Bone marrow (tissue), 2 donors: ENCODE measurements around the gene ROBO1.
"Not testable (repeated sequence)": the region's sequence is repeated elsewhere in the genome, so short reads cannot be mapped to it uniquely, and the experiment has no call there.

Experiments used
- DNase-seq, 2 donors: peaks; one replicate each; lab custom pipeline; 2025; lab: John Stamatoyannopoulos, UW

The ROBO1 gene

GRCh38 chr3:78732893-78733292 lies 1034.9 kb downstream of the ROBO1 start:
- no peak for DNase-seq

GRCh38 chr3:78732471-78732870 lies 1035.3 kb downstream of the ROBO1 start:
- DNase-seq, result no peak

GRCh38 chr3:78729946-78730345 lies 1037.9 kb downstream of the ROBO1 start:
- DNase-seq, result no peak

- no peak for DNase-seq
These were observed 1039.2 kb downstream of the ROBO1 start for GRCh38 chr3:78728406-78729145.

GRCh38 chr3:78726545-78726944 lies 1041.3 kb downstream of the ROBO1 start:
- no peak for DNase-seq

- DNase-seq, result no peak
These were observed 1042.0 kb downstream of the ROBO1 start for GRCh38 chr3:78725703-78726246.

- no peak for DNase-seq
These were observed 1042.9 kb downstream of the ROBO1 start for GRCh38 chr3:78724859-78725258.

- DNase-seq, result not testable (repeated sequence)
These were observed 1043.4 kb downstream of the ROBO1 start for GRCh38 chr3:78724364-78724763.

- no peak for DNase-seq
These were observed 1045.8 kb downstream of the ROBO1 start for GRCh38 chr3:78721771-78722543.

GRCh38 chr3:78718707-78719106 lies 1049.1 kb downstream of the ROBO1 start:
- no peak for DNase-seq

GRCh38 chr3:78717041-78717440 lies 1050.8 kb downstream of the ROBO1 start:
- no peak for DNase-seq

- DNase-seq, result no peak
These were observed 1054.9 kb downstream of the ROBO1 start for GRCh38 chr3:78712941-78713340.

GRCh38 chr3:78712270-78712669 lies 1055.5 kb downstream of the ROBO1 start:
- DNase-seq, result no peak

GRCh38 chr3:78708565-78709073 lies 1059.2 kb downstream of the ROBO1 start:
- DNase-seq, result no peak

- no peak for DNase-seq
These were observed 1060.2 kb downstream of the ROBO1 start for GRCh38 chr3:78707609-78708008.

GRCh38 chr3:78706906-78707523 lies 1060.8 kb downstream of the ROBO1 start:
- DNase-seq, result no peak

GRCh38 chr3:78703944-78704343 lies 1063.9 kb downstream of the ROBO1 start:
- no peak for DNase-seq

GRCh38 chr3:78701537-78701936 lies 1066.3 kb downstream of the ROBO1 start:
- DNase-seq, result no peak

GRCh38 chr3:78698431-78698830 lies 1069.4 kb downstream of the ROBO1 start:
- DNase-seq, result no peak

GRCh38 chr3:78697426-78697825 lies 1070.4 kb downstream of the ROBO1 start:
- DNase-seq, result no peak

- no peak for DNase-seq
These were observed 1077.0 kb downstream of the ROBO1 start for GRCh38 chr3:78690766-78691165.

GRCh38 chr3:78689378-78689777 lies 1078.4 kb downstream of the ROBO1 start:
- no peak for DNase-seq
